Stimulated activated CD4-positive, alpha-beta T cell treated with anti-CD3 and anti-CD28 coated beads, Interleukin-12 subunit alpha, Interleukin-12 subunit beta, amount 100 ng/mL, for 48 hours (primary cell): ENCODE measurements around the gene RIC8B.

ENCODE experiments used
- DNase-seq, 3 donors: peaks; one replicate each; pipeline ENCODE4 v3.0.0-alpha.2; 2020; ENCODE audit warnings: low read depth in 2 of 3, low spot score in 1 of 3

Gene RIC8B

GRCh38 chr12:106801167-106801708 lies 26.8 kb downstream of the RIC8B start:
- DNase-seq, result no peak

DNA sequence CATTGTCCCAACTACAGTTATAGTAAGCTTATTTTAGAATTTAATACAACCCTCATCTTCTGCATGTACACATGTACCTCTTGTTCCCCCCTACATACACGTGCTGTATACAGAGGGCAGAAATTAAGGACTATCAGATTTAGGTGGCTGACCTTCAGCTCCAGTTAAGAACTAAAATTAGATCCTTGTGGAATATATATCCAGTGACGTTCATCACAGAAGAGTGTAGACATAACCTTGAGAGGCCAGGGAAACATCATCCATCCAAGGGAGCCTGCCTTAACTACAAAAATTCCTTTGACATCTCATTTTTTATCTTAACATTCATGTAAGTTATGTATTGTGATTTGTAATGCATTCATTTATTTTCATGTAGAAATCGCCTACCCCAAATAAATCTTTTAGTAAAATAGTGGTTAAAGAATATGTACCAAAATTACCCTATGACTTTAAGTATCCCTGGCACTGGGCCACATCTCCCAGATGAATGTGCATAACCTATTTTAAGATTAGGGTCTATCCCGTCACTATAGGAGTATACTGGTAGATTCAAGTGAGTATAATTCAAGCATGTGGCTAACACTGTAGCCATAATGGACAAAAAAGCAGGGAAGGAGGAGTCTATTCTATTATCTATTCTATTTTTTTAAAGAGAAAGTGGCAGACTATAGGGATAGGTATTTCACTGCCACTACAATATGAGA lies 27.5 kb downstream of the RIC8B start:
- no peak for DNase-seq

- DNase-seq, result no peak
Observed at GRCh38 chr12:106804668-106805067, 30.2 kb downstream of the RIC8B start.

DNA sequence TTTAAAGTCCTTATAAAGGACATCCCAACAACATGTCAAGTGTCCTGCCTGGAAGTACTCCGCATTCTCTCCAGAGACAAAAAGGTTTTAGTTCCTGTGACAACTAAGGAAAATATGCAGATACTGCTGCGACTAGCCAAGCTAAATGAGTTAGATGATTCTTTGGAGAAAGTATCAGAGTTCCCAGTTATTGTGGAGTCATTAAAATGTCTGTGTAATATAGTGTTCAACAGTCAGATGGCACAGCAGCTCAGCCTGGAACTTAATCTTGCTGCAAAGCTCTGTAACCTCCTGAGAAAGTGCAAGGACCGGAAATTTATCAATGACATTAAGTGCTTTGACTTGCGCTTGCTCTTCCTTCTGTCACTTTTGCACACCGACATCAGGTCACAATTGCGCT lies 40.2 kb downstream of the RIC8B start:
- no peak for DNase-seq

DNA sequence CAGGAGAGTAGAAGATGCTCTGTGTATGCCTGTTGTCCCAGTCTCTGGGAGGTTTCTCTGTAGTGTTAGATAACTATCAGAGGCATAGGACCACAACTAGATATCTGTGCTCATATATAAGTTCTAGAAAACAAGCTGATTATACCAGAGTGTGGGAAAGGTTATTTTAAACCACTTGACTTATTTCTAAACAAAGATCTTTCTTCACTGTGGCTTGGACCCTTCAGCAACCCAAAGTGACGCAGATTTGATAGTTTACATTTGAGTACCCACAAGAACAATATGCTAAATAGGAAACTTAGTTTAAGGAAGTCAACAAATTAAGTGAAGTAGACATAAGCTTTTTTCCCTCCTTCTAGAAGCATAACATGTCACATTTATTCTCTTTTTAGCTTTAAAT lies 41.3 kb downstream of the RIC8B start:
- no peak for DNase-seq

GRCh38 chr12:106816231-106816630 lies 41.7 kb downstream of the RIC8B start:
- no peak for DNase-seq

GRCh38 chr12:106819991-106820390 lies 45.5 kb downstream of the RIC8B start:
- no peak for DNase-seq

- DNase-seq, result no peak
Observed at GRCh38 chr12:106831699-106832098, 57.2 kb downstream of the RIC8B start.

- no peak for DNase-seq
Observed at GRCh38 chr12:106837782-106838181, 63.3 kb downstream of the RIC8B start.

GRCh38 chr12:106839333-106839732 lies 64.9 kb downstream of the RIC8B start:
- DNase-seq, result no peak

- no peak for DNase-seq
Observed at GRCh38 chr12:106840243-106840642, 65.8 kb downstream of the RIC8B start.

DNA sequence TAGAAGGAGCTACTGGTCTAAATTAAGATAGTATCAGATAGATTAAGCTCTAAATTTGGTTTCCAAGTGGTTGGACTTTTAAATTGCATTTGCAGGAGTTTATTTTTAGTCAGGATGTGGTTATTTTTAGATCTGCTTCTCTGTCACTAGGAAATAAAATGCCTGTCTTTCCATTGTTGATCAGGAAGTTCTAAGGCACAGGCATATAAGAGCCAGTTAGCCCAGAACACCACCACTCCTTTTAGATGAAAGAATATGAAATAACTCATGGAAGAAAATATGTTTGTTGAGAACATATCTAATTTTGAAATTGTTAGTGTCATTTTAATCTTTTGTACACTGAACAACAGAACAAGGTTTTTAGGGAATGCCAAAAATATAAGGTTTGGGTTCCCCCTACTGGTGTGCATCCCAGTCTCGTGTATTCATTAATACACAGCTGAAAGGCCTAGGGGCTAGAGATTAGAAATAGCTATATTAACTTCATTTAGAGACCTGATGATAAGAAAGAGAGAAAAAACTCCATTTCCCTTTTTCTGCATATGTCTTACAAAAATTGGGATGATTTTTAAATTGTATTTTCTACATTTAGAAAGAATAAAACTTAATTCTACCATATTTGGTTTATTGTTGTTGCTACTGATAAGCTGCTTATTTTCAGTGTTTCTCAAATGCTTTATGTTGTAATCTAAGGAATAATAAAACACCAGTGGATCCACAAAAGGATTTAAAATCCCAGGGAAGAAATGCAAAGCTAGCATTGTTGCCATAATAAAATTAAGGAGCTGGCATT lies 67.2 kb downstream of the RIC8B start:
- DNase-seq, result peak in 1 of 3 donors; percentile 23

- no peak for DNase-seq
Observed at GRCh38 chr12:106845902-106846301, 71.4 kb downstream of the RIC8B start.

GRCh38 chr12:106847861-106848260 lies 73.4 kb downstream of the RIC8B start:
- DNase-seq, result no peak

DNA sequence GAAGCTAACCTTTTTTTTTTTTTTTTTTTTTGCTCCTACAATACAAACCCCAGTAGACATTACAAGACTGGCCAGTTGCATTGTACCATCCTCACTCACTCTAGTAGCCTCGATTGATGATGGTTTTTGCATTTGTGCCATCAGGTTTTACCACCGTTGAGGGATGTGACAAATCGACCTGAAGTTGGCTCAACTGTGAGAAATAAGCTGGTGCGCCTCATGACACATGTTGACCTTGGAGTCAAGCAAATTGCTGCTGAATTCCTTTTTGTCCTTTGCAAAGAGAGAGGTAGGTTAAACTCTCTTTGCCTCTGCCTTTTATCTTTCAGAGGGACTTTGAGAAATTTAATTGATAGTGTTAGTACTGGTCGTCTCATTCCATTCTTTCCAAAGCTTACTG lies 76.8 kb downstream of the RIC8B start:
- DNase-seq, result no peak

- DNase-seq, result no peak
Observed at GRCh38 chr12:106854723-106855122, 80.2 kb downstream of the RIC8B start.

- DNase-seq, result no peak
Observed at GRCh38 chr12:106855221-106855758, 80.8 kb downstream of the RIC8B start.

DNA sequence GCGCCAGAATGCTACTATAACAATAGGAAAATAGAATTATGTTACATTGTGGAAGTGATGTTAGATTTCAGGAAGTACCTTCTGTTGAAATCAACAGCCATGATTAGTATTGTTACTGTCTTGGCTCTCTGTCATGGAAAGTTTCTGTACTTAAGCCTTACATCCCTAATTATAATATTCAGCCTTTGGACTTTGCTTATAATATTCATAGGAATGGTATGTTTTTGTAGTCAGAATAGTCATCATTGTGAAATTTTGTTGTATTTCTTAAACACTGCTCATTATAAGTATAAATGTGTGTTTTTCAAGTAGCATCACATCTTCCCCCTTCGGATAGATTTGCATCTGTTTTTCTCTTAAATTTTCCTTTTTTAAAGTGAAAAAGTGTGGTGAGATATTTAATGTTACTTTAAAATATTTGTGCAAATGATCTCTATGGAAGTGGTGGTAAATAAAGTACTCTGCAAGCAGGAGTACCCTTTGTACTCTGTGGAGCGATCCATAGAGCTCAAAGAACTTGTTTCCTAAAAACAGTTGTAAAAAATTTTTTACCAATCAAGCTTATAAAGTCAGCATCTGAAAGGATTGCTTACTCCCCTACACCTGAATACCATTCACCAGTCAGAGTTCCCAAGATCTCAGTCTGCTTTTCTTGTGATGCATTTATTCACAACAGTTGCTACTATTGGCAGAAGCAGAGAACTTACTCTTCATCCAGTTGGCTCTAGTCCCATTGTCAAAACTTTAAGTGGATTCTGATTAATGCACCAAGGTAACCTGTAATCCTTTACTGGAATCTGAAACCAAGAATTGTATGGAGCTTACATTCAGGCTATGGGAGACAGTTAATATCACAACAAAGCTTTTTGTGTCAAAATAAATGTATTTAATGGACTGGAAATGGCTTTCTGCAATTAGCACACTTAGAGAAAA lies 87.8 kb downstream of the RIC8B start:
- no peak for DNase-seq

DNA sequence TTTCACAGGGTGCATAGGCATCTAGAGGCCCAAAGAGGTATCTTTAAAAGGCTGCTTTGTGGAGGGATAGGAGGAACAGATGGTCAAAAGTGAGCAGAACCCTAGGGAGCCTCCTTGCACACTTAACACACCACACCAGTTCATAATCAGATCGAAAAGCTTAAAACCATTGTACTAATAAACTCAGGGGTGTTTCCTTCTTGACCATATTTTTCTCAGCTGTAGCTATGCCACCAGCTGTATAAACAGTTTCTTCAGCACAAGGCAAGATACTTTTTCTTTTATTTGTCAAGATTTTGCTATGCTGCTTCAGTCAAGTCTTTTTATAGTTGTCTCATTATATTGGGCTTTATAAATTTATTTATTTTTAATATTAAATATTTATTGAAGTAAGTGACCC lies 88.7 kb downstream of the RIC8B start:
- no peak for DNase-seq

- DNase-seq, result no peak
Observed at GRCh38 chr12:106865683-106866082, 91.2 kb downstream of the RIC8B start.
